Measurements from ENCODE around the gene PCSK6. TPM values are rescaled to one million over a fixed set of nuclear protein-coding genes. Genes with fewer than 3 reads are reported as not detected.

PCSK6 gene
- total RNA-seq, 1 donor = 0.72 TPM

GRCh38 chr15:101394056-101394630 lies 95.4 kb downstream of the PCSK6 start:
- no peak overlapping the region for H3K4me2 ChIP-seq (ENCODE audit: insufficient read depth, low read length)
- no peak overlapping the region for H3K27ac ChIP-seq (ENCODE audit: low read depth, low read length)
- no peak for DNase-seq (ENCODE audit: insufficient read length, low spot score, missing footprints)
- no peak overlapping the region for H3K4me3 ChIP-seq (ENCODE audit: insufficient read depth, low read length)
- no peaks in the 10 kb centered on the region for H3K9me3 ChIP-seq (ENCODE audit: low read depth, low read length)
- no peak overlapping the region for H2AFZ ChIP-seq (ENCODE audit: low read length)
- no peaks in the 10 kb centered on the region for H3K4me1 ChIP-seq (ENCODE audit: insufficient read depth, low read length)
- peaks cover 11% of the 10 kb centered on the region for H3K27me3 ChIP-seq (ENCODE audit: insufficient read depth, low read length)
- no peak for TF ChIP-seq CTCF (IDR thresholded peaks at IDR 0.05; ENCODE audit: extremely low read depth, low read depth, low read length)
- no peaks in the 10 kb centered on the region for H4K20me1 ChIP-seq (ENCODE audit: insufficient read depth, low read length)
- no peaks in the 10 kb centered on the region for H3K79me2 ChIP-seq (ENCODE audit: insufficient read depth, low read length)
- H3K36me3 ChIP-seq (ENCODE audit: insufficient read depth, low read length) = no peaks in the 10 kb centered on the region

DNA sequence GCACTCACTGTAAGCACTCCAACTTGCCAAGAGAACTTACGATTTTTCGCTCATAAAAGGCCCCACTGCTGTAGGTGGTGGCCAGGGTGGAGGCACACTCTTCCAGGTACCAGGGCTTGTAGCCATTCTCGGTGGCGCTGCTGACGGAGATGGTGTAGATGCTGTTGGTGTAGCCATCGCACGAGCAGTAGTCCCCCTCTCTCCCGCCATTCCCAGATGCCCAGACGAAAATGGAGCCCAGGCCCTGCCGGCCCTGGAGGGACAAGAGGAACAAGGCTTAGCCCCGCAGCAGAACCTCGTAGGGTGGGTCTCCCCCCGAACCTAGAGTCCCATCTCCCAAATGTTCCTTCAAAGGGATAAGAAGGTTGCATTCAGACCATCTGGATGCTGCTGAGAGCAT lies 96.3 kb downstream of the PCSK6 start:
- no peak for DNase-seq (ENCODE audit: insufficient read length, low spot score, missing footprints)
- no peak for TF ChIP-seq CTCF (IDR thresholded peaks at IDR 0.05; ENCODE audit: extremely low read depth, low read depth, low read length)
- no peak overlapping the region for H3K27ac ChIP-seq (ENCODE audit: low read depth, low read length)
- no peaks in the 10 kb centered on the region for H3K79me2 ChIP-seq (ENCODE audit: insufficient read depth, low read length)
- no peaks in the 10 kb centered on the region for H3K4me1 ChIP-seq (ENCODE audit: insufficient read depth, low read length)
- H3K36me3 ChIP-seq (ENCODE audit: insufficient read depth, low read length) = no peaks in the 10 kb centered on the region
- no peak overlapping the region for H3K4me3 ChIP-seq (ENCODE audit: insufficient read depth, low read length)
- no peaks in the 10 kb centered on the region for H4K20me1 ChIP-seq (ENCODE audit: insufficient read depth, low read length)
- H3K4me2 ChIP-seq (ENCODE audit: insufficient read depth, low read length) = no peak overlapping the region
- H3K27me3 ChIP-seq (ENCODE audit: insufficient read depth, low read length) = peaks cover 11% of the 10 kb centered on the region
- no peak overlapping the region for H2AFZ ChIP-seq (ENCODE audit: low read length)
- H3K9me3 ChIP-seq (ENCODE audit: low read depth, low read length) = no peaks in the 10 kb centered on the region

DNA sequence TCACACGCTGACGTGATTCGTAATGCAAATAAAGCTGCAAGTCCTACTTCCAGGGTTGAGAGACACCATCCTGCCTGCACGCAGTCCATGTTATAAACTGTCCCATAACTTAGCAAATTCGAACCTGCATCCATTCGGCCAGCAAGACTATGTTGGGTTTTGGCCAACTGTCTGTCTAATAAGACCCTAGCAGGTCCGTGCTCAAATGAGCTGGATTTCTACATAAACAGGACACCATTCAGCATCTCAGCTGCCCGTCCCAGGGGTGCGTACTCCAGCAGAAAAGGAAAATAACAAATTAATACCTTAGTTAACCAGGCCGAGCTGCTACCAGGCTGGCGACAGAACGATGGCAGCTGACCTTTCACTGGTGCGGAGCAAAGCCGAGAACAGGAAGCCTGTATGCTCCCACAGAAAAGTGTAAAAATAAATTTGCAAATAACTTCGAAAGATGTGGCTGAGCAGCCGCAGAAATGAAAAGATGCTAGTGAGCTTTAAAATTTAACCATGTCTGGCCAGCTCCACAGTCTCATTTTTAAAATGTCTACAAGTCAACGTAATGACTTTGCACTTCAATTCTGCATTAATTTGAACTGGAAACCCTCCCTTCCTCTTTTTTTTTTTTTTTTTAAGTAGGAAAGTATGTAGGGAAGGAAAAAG lies 97.4 kb downstream of the PCSK6 start:
- DNase-seq (ENCODE audit: insufficient read length, low spot score, missing footprints) = no peak
- Histone ChIP-seq H3K36me3 (ENCODE audit: insufficient read depth, low read length) (no peaks in the 10 kb centered on the region), H3K27me3 (ENCODE audit: insufficient read depth, low read length) (peaks cover 11% of the 10 kb centered on the region), H3K4me3 (ENCODE audit: insufficient read depth, low read length) (no peak overlapping the region), H3K4me2 (ENCODE audit: insufficient read depth, low read length) (no peak overlapping the region), H3K4me1 (ENCODE audit: insufficient read depth, low read length) (no peaks in the 10 kb centered on the region), H4K20me1 (ENCODE audit: insufficient read depth, low read length) (no peaks in the 10 kb centered on the region), H2AFZ (ENCODE audit: low read length) (no peak overlapping the region), H3K27ac (ENCODE audit: low read depth, low read length) (no peak overlapping the region), H3K9me3 (ENCODE audit: low read depth, low read length) (no peaks in the 10 kb centered on the region), H3K79me2 (ENCODE audit: insufficient read depth, low read length) (no peaks in the 10 kb centered on the region)
- no peak for TF ChIP-seq CTCF (IDR thresholded peaks at IDR 0.05; ENCODE audit: extremely low read depth, low read depth, low read length)

DNA sequence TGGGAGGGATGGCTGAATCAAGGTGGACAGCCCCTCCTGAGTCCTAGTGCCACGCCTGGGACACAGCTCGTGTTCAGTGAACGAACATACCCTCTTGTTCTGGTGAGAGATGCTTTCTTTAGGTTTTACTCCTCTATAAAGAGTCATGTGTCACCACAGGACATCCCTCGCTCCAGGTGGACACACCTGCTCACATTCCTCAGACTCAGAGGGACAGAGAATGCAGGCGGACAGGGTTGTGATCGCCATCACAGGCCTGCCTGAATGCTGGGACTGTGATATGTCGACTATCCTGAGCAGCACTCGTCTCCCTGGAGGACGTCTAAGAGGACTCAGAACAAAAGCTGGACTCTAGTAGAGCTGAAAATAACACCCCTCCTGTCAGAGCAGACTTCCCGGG lies 98.1 kb downstream of the PCSK6 start:
- Histone ChIP-seq H3K4me3 (ENCODE audit: insufficient read depth, low read length) (no peak overlapping the region), H3K9me3 (ENCODE audit: low read depth, low read length) (no peaks in the 10 kb centered on the region), H3K79me2 (ENCODE audit: insufficient read depth, low read length) (no peaks in the 10 kb centered on the region), H3K4me2 (ENCODE audit: insufficient read depth, low read length) (no peak overlapping the region), H3K4me1 (ENCODE audit: insufficient read depth, low read length) (no peaks in the 10 kb centered on the region), H4K20me1 (ENCODE audit: insufficient read depth, low read length) (no peaks in the 10 kb centered on the region), H2AFZ (ENCODE audit: low read length) (no peak overlapping the region), H3K27me3 (ENCODE audit: insufficient read depth, low read length) (peaks cover 11% of the 10 kb centered on the region), H3K27ac (ENCODE audit: low read depth, low read length) (no peak overlapping the region), H3K36me3 (ENCODE audit: insufficient read depth, low read length) (no peaks in the 10 kb centered on the region)
- no peak for TF ChIP-seq CTCF (IDR thresholded peaks at IDR 0.05; ENCODE audit: extremely low read depth, low read depth, low read length)
- DNase-seq (ENCODE audit: insufficient read length, low spot score, missing footprints) = no peak

Measured in osteoblast (primary cell).